A549 (cell line): Measurements from ENCODE around the gene RABGAP1L. TPM values are rescaled to one million over a fixed set of nuclear protein-coding genes. Genes with fewer than 3 reads are reported as not detected.
A peak's percentile ranks its signal among the peaks of the same experiment; 100 is the strongest.

Source experiments
- ATAC-seq, 2 experiments: fragments of 200-7000 bp in 1 of 2; fragments of >200 bp in 1 of 2; cut with Nextera tagmentation in 1 of 2; cut with Tn5 transposase in 1 of 2; 3 replicates each; pipeline versions ENCODE4 v1.8.0 to v1.9.1; 2018 to 2020; ENCODE audit warnings: mild to moderate bottlenecking in 1 of 2, moderate library complexity in 1 of 2
- CTCF ChIA-PET: fragments of 300-600 bp; sonication (Branson Sonifier 250); formaldehyde crosslinking; extraction: SDS; loops from one replicate; lab custom pipeline; 2021; ENCODE audit warnings: antibody characterized with exemption, inconsistent platforms; lab: Yijun Ruan, JAX
- POLR2A ChIA-PET: fragments of 350-600 bp; formaldehyde crosslinking; extraction: SDS; loops from one replicate; lab custom pipeline; 2021; ENCODE audit warnings: antibody characterized with exemption, inconsistent platforms; lab: Yijun Ruan, JAX
- DNase-seq, 2 experiments: peaks; one replicate each; pipeline versions ENCODE4 v3.0.0 to v3.0.0-alpha.2; 2011 to 2016; ENCODE audit warnings: low read depth in 1 of 2, low spot score in 1 of 2
- FAIRE-seq: peaks from 2 replicates; lab custom pipeline; 2011; peaks lifted over from hg19 to GRCh38; lab: Jason Lieb, UNC
- H3K27ac ChIP-seq, 2 experiments: fragments of >200 bp; sonication (Bioruptor Twin); formaldehyde crosslinking; 3 replicates each; pipeline ENCODE4 v1.5.1; 2016 to 2017
- H3K4me1 ChIP-seq: fragments of >200 bp; sonication (Bioruptor Twin); formaldehyde crosslinking; 3 replicates; pipeline ENCODE4 v1.6.1; 2016
- H3K4me2 ChIP-seq: fragments of >200 bp; sonication (Bioruptor Twin); formaldehyde crosslinking; 3 replicates; pipeline ENCODE4 v1.6.1; 2016
- H3K4me3 ChIP-seq: fragments of >200 bp; sonication (Bioruptor Twin); formaldehyde crosslinking; 3 replicates; pipeline ENCODE4 v1.5.1; 2016
- H3K9me3 ChIP-seq: fragments of >200 bp; sonication (Bioruptor Twin); formaldehyde crosslinking; 3 replicates; pipeline ENCODE4 v1.6.1; 2016
- BHLHE40 ChIP-seq: IDR thresholded peaks from 2 replicates; pipeline ENCODE4 v1.6.1; 2012; ENCODE audit warnings: low read depth, low read length, inconsistent platforms
- CEBPB ChIP-seq, 2 experiments: fragments of >200 bp in 1 of 2; sonication (Bioruptor Twin) in 1 of 2; formaldehyde crosslinking in 1 of 2; IDR thresholded peaks; 2 replicates each; pipeline ENCODE4 v1.6.1; 2012 to 2016
- CHD2 ChIP-seq: fragments of 150-350 bp; IDR thresholded peaks from 2 replicates; pipeline ENCODE4 v1.6.1; 2014; ENCODE audit warnings: low read length; ENCODE audit not compliant: partially characterized antibody
- CTCF ChIP-seq: fragments of >200 bp; sonication (Bioruptor Twin); formaldehyde crosslinking; IDR thresholded peaks from 3 replicates; pipeline ENCODE4 v1.5.1; 2016
- EHMT2 ChIP-seq: fragments of 200-600 bp; sonication (generic); IDR thresholded peaks from 2 replicates; pipeline ENCODE4 v1.6.1; 2016; ENCODE audit warnings: antibody characterized with exemption, low read depth, mild to moderate bottlenecking, moderate library complexity
- ELK1 ChIP-seq: fragments of 150-350 bp; IDR thresholded peaks from 2 replicates; pipeline ENCODE4 v1.6.1; 2014; ENCODE audit warnings: low read depth, mild to moderate bottlenecking, low read length
- HEYL ChIP-seq: fragments of 250-450 bp; sonication (Bioruptor Pico); IDR thresholded peaks from 2 replicates; pipeline ENCODE4 v1.8.0; 2021; ENCODE audit warnings: mild to moderate bottlenecking, moderate library complexity
- JUN ChIP-seq, 2 experiments: fragments of >200 bp; sonication (Bioruptor Twin); formaldehyde crosslinking; IDR thresholded peaks; 2 replicates in 1 of 2; 3 replicates in 1 of 2; pipeline ENCODE4 v1.6.1; 2016 to 2017
- JUNB ChIP-seq: fragments of >200 bp; sonication (Bioruptor Twin); formaldehyde crosslinking; IDR thresholded peaks from 2 replicates; pipeline ENCODE4 v1.6.1; 2016
- MAX ChIP-seq: IDR thresholded peaks from 2 replicates; pipeline ENCODE4 v1.6.1; 2012
- RAD21 ChIP-seq, 2 experiments: fragments of >200 bp in 1 of 2; sonication (Bioruptor Twin) in 1 of 2; formaldehyde crosslinking in 1 of 2; IDR thresholded peaks in 1 of 2; conservative IDR thresholded peaks in 1 of 2; 2 replicates in 1 of 2; 3 replicates in 1 of 2; pipeline ENCODE4 v1.6.1; 2012 to 2018; ENCODE audit warnings: inconsistent platforms in 1 of 2
- RFX5 ChIP-seq: fragments of 450-650 bp; IDR thresholded peaks from 2 replicates; pipeline ENCODE4 v1.7.1; 2014; ENCODE audit warnings: antibody characterized with exemption, mild to moderate bottlenecking, moderate library complexity
- SMC3 ChIP-seq: fragments of >200 bp; sonication (Bioruptor Twin); formaldehyde crosslinking; IDR thresholded peaks from 3 replicates; pipeline ENCODE4 v1.6.1; 2018; ENCODE audit warnings: inconsistent platforms
- TFCP2L1 ChIP-seq: fragments of 250-450 bp; sonication (Bioruptor Pico); IDR thresholded peaks from 2 replicates; pipeline ENCODE4 v1.5.0; 2021; ENCODE audit warnings: mild to moderate bottlenecking
- WGBS: methylation state at CpG from one replicate; pipeline ENCODE4 v1.1.6; 2017; ENCODE audit errors: missing lambda C conversion rate; 5-methylcytosine and 5-hydroxymethylcytosine counted together
- polyA plus RNA-seq, 4 experiments: library from polyadenylated mRNA; depleted of rRNA in 3 of 4; stranded (reverse); fragments of >200 nt; fragmentation: RNase III in 1 of 4; extraction: RNeasy Plus Mini Kit Qiagen cat#74134 plus additional on column Dnase treatment in 1 of 4; gene quantifications; 2 replicates in 3 of 4; 3 replicates in 1 of 4; pipeline ENCODE4 v1.2.3, GENCODE V29; 2011 to 2017
- TF ChIP-seq, protein P1 (sequence below): fragments of >200 bp; sonication (Bioruptor Twin); formaldehyde crosslinking; IDR thresholded peaks from 2 replicates; pipeline ENCODE4 v1.6.1; 2016
- TF ChIP-seq, protein P2 (sequence below): IDR thresholded peaks from 2 replicates; pipeline ENCODE4 v1.6.1; 2012; ENCODE audit warnings: low read depth, borderline replicate concordance
- TF ChIP-seq, protein P3 (sequence below): IDR thresholded peaks from 2 replicates; pipeline ENCODE4 v1.6.1; 2012

RABGAP1L gene
- polyA plus RNA-seq, 2 of the 4 experiments (the other 2 are of a cell fraction): 8.2 to 18.6 TPM

DNA sequence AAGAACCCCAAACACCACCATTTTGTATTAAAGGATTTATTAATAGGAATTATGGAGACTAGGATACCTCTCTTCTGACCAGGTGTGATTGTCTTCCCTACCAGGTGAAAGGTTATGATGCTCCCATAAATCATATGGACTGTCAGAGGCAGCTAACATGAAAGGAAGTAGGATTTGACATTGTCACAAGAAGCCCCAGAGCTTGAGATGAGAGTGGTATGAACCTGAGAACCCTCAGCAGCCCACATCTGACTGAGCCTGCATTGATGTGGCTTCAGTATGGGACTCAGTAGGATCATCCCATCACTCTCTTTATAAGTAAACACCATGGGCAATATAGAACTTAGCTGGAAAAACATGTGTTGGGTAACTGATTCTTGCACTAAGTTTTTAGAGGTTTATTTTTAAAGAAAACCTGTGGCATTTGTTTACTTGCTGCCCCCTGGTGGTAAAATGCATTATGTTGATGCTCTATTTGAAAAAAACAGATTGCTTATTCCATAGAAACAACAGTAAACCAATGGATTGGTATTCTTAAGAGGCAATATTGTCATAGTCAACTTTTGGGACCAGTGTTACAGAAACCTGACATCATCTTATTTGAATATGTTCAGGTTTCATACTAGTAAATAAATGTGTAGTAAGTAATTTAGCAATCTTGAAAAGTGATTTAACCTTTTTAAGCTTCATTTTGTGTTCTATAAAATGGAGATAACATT is 823.8 kb downstream of the RABGAP1L start:
- Histone ChIP-seq H3K4me1 (no peaks in the 10 kb centered on the region), H3K9me3 (peaks cover 8% of the 10 kb centered on the region; the same call in 1 of the 3 replicates), H3K27ac (no peak overlapping the region), H3K4me2 (no peak overlapping the region), H3K4me3 (no peak overlapping the region)
- ATAC-seq (no peak), FAIRE-seq (no peak), DNase-seq (peak; percentile 10 to 66)
- ChIA-PET POLR2A (no interaction called here), CTCF (interaction anchor here (0.6 to 2.0 kb wide), 8 partner anchors 9 to 906 kb away, joined by 3 to 8 read pairs (median 4); no protein-coding TSS in a partner anchor)
- TF ChIP-seq JUN (IDR thresholded peaks at IDR 0.05): no peak
- no peak for TF ChIP-seq CEBPB (IDR thresholded peaks at IDR 0.05)
- no peak for TF ChIP-seq TFCP2L1
- TF ChIP-seq SMC3: peak; percentile 51; the same call in 2 of the 3 replicates
- TF ChIP-seq RAD21 (conservative IDR thresholded peaks at IDR 0.05 in 1 of 2, IDR thresholded peaks at IDR 0.05 in 1 of 2): peak; percentile 40 to 50; a peak in 4 of 5 replicates
- TF ChIP-seq CTCF: peak; percentile 55
- no peak for TF ChIP-seq ELK1
- TF ChIP-seq, protein P1, sequence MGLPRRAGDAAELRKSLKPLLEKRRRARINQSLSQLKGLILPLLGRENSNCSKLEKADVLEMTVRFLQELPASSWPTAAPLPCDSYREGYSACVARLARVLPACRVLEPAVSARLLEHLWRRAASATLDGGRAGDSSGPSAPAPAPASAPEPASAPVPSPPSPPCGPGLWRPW: no peak

GRCh38 chr1:174984952-174985351 is 825.6 kb downstream of the RABGAP1L start:
- ATAC-seq: no peak
- WGBS: 94% methylated on average over 4 of the region's 4 CpGs
- Histone ChIP-seq H3K27ac (no peak overlapping the region), H3K9me3 (peaks cover 8% of the 10 kb centered on the region; the same call in 1 of the 3 replicates), H3K4me2 (no peak overlapping the region), H3K4me3 (no peak overlapping the region)
- POLR2A ChIA-PET: interaction anchor here (2.9 kb wide), 1 partner anchor 14 kb away, joined by 13 read pairs; the partner anchor contains the start of gene CACYBP
- FAIRE-seq: no peak
- no peak for TF ChIP-seq JUNB
- no peak for TF ChIP-seq BHLHE40
- no peak for TF ChIP-seq HEYL
- TF ChIP-seq MAX: no peak
- TF ChIP-seq RAD21 (conservative IDR thresholded peaks at IDR 0.05 in 1 of 2, IDR thresholded peaks at IDR 0.05 in 1 of 2): no peak
- TF ChIP-seq, protein P2, sequence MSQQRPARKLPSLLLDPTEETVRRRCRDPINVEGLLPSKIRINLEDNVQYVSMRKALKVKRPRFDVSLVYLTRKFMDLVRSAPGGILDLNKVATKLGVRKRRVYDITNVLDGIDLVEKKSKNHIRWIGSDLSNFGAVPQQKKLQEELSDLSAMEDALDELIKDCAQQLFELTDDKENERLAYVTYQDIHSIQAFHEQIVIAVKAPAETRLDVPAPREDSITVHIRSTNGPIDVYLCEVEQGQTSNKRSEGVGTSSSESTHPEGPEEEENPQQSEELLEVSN: no peak
- no peak for TF ChIP-seq CEBPB (IDR thresholded peaks at IDR 0.05)
- TF ChIP-seq, protein P3, sequence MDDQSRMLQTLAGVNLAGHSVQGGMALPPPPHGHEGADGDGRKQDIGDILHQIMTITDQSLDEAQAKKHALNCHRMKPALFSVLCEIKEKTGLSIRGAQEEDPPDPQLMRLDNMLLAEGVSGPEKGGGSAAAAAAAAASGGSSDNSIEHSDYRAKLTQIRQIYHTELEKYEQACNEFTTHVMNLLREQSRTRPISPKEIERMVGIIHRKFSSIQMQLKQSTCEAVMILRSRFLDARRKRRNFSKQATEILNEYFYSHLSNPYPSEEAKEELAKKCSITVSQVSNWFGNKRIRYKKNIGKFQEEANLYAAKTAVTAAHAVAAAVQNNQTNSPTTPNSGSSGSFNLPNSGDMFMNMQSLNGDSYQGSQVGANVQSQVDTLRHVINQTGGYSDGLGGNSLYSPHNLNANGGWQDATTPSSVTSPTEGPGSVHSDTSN: no peak
- no peak for TF ChIP-seq EHMT2
- no peak for TF ChIP-seq RFX5
- TF ChIP-seq CHD2: no peak
- TF ChIP-seq, all 56 proteins: peak for 0
- 0 out of 3 replicates have a peak, but pooled peaks cover 2% of the 10 kb centered on the region for H3K4me1 ChIP-seq
- no peak for DNase-seq
- CTCF ChIA-PET: interaction anchor here (0.8 to 3.0 kb wide), 5 partner anchors 10 to 214 kb away, joined by 3 to 27 read pairs (median 6); no protein-coding TSS in a partner anchor
